Measurements from ENCODE around the gene SMS. TPM values are rescaled to one million over a fixed set of nuclear protein-coding genes. Genes with fewer than 3 reads are reported as not detected.
"Not testable (repeated sequence)": the region's sequence is repeated elsewhere in the genome, so short reads cannot be mapped to it uniquely, and the experiment has no call there.

SMS gene
- total RNA-seq, 1 donor from 2014 or later: 341 TPM

GRCh38 chrX:21950557-21950956 is 10.0 kb downstream of the SMS start:
- DNase-seq (ENCODE audit: low read depth): not testable (repeated sequence)

GRCh38 chrX:21952624-21953023 is 12.1 kb downstream of the SMS start:
- DNase-seq (ENCODE audit: low read depth): no peak

- DNase-seq (ENCODE audit: low read depth): peak; percentile 65
Observed at GRCh38 chrX:21953195-21953830, 12.8 kb downstream of the SMS start.

GRCh38 chrX:21955403-21956189 is 15.1 kb downstream of the SMS start:
- no peak for DNase-seq (ENCODE audit: low read depth)

- DNase-seq (ENCODE audit: low read depth): no peak
Observed at GRCh38 chrX:21956783-21957182, 16.3 kb downstream of the SMS start.

GRCh38 chrX:21958187-21958586 is 17.7 kb downstream of the SMS start:
- DNase-seq (ENCODE audit: low read depth): no peak

GRCh38 chrX:21958916-21959315 is 18.4 kb downstream of the SMS start:
- DNase-seq (ENCODE audit: low read depth): no peak

GRCh38 chrX:21959362-21960051 is 19.0 kb downstream of the SMS start:
- DNase-seq (ENCODE audit: low read depth): no peak

- no peak for DNase-seq (ENCODE audit: low read depth)
Observed at GRCh38 chrX:21960569-21961541, 20.3 kb downstream of the SMS start.

- DNase-seq (ENCODE audit: low read depth): no peak
Observed at GRCh38 chrX:21962361-21962760, 21.9 kb downstream of the SMS start.

- DNase-seq (ENCODE audit: low read depth): no peak
Observed at GRCh38 chrX:21963269-21963668, 22.8 kb downstream of the SMS start.

GRCh38 chrX:21963731-21964405 is 23.4 kb downstream of the SMS start:
- no peak for DNase-seq (ENCODE audit: low read depth)

GRCh38 chrX:21966866-21967265 is 26.4 kb downstream of the SMS start:
- DNase-seq (ENCODE audit: low read depth): no peak

GRCh38 chrX:21968333-21968732 is 27.8 kb downstream of the SMS start:
- no peak for DNase-seq (ENCODE audit: low read depth)

- DNase-seq (ENCODE audit: low read depth): no peak
Observed at GRCh38 chrX:21970326-21970725, 29.8 kb downstream of the SMS start.

GRCh38 chrX:21972046-21972445 is 31.5 kb downstream of the SMS start:
- DNase-seq (ENCODE audit: low read depth): peak; percentile 91

GRCh38 chrX:21972721-21973120 is 32.2 kb downstream of the SMS start:
- peak; percentile 83 for DNase-seq (ENCODE audit: low read depth)

- DNase-seq (ENCODE audit: low read depth): no peak
Observed at GRCh38 chrX:21973321-21974010, 33.0 kb downstream of the SMS start.

GRCh38 chrX:21974011-21974385 is 33.5 kb downstream of the SMS start:
- peak; percentile 80 for DNase-seq (ENCODE audit: low read depth)

GRCh38 chrX:21975242-21975641 is 34.7 kb downstream of the SMS start:
- DNase-seq (ENCODE audit: low read depth): no peak

Data from renal cortical epithelial cell (primary cell).